Daoy (cell line): ENCODE measurements around the gene WASF3. TPM values are rescaled to one million over a fixed set of nuclear protein-coding genes. Genes with fewer than 3 reads are reported as not detected.

Source experiments
- DNase-seq: peaks from one replicate; pipeline ENCODE4 v3.0.0-alpha.2; 2015; ENCODE audit warnings: low read depth
- total RNA-seq: library from RNA; depleted of rRNA; stranded (reverse); fragments of >200 nt; shearing (Covaris generic); gene quantifications from 2 replicates; pipeline ENCODE4 v1.2.3, GENCODE V29; 2014

The WASF3 gene
- total RNA-seq, 1 experiment from 2014 or later: 5.6 TPM

GRCh38 chr13:26681036-26681435, 123.6 kb downstream of the WASF3 start:
- DNase-seq: no peak

- no peak for DNase-seq
These were observed 125.1 kb downstream of the WASF3 start for GRCh38 chr13:26682606-26683005.

GRCh38 chr13:26685606-26686005, 128.1 kb downstream of the WASF3 start:
- no peak for DNase-seq

- DNase-seq: no peak
These were observed 128.8 kb downstream of the WASF3 start for GRCh38 chr13:26686285-26686684.

GRCh38 chr13:26688286-26688685, 130.8 kb downstream of the WASF3 start:
- DNase-seq: no peak

GRCh38 chr13:26688980-26689379, 131.5 kb downstream of the WASF3 start:
- no peak for DNase-seq

GRCh38 chr13:26693749-26694463, 136.4 kb downstream of the WASF3 start:
- no peak for DNase-seq

GRCh38 chr13:26694609-26695359, 137.3 kb downstream of the WASF3 start:
- no peak for DNase-seq

- DNase-seq: no peak
These were observed 137.8 kb downstream of the WASF3 start for GRCh38 chr13:26695360-26695705.

- DNase-seq: no peak
These were observed 138.4 kb downstream of the WASF3 start for GRCh38 chr13:26695891-26696311.

GRCh38 chr13:26697069-26697955, 139.8 kb downstream of the WASF3 start:
- DNase-seq: no peak

- DNase-seq: peak; percentile 68
These were observed 141.1 kb downstream of the WASF3 start for GRCh38 chr13:26698392-26699196.

GRCh38 chr13:26699197-26699490, 141.7 kb downstream of the WASF3 start:
- DNase-seq: no peak

- no peak for DNase-seq
These were observed 148.1 kb downstream of the WASF3 start for GRCh38 chr13:26705536-26705935.

GRCh38 chr13:26706381-26706780, 148.9 kb downstream of the WASF3 start:
- no peak for DNase-seq

- DNase-seq: peak; percentile 41
These were observed 149.9 kb downstream of the WASF3 start for GRCh38 chr13:26707122-26708006.

GRCh38 chr13:26708007-26708297, 150.5 kb downstream of the WASF3 start:
- no peak for DNase-seq

GRCh38 chr13:26709461-26709860, 152.0 kb downstream of the WASF3 start:
- DNase-seq: no peak

GRCh38 chr13:26710166-26710565, 152.7 kb downstream of the WASF3 start:
- no peak for DNase-seq

- DNase-seq: no peak
These were observed 153.7 kb downstream of the WASF3 start for GRCh38 chr13:26711211-26711610.

GRCh38 chr13:26713341-26713740, 155.9 kb downstream of the WASF3 start:
- no peak for DNase-seq
